Activated naive CD8-positive, alpha-beta T cell treated with anti-CD3 and anti-CD28 coated beads for 36 hours (primary cell): ENCODE measurements around the gene NELL2. TPM values are rescaled to one million over a fixed set of nuclear protein-coding genes. Genes with fewer than 3 reads are reported as not detected.

Experiments
- DNase-seq: peaks from one replicate; pipeline ENCODE4 v3.0.0; 2021
- H3K27ac Mint-ChIP-seq: one replicate; pipeline ENCODE4 v1.8.0; 2022; ENCODE audit warnings: mild to moderate bottlenecking, moderate library complexity, mixed read lengths
- H3K27me3 Mint-ChIP-seq: one replicate; pipeline ENCODE4 v1.8.0; 2022; ENCODE audit warnings: mild to moderate bottlenecking, mixed read lengths
- H3K36me3 Mint-ChIP-seq: one replicate; pipeline ENCODE4 v1.8.0; 2021; ENCODE audit warnings: mild to moderate bottlenecking, mixed read lengths
- H3K4me1 Mint-ChIP-seq: one replicate; pipeline ENCODE4 v1.8.0; 2021; ENCODE audit warnings: mixed read lengths
- H3K4me3 Mint-ChIP-seq: one replicate; pipeline ENCODE4 v1.8.0; 2022; ENCODE audit warnings: mild to moderate bottlenecking, moderate library complexity, mixed read lengths
- H3K9me3 Mint-ChIP-seq: one replicate; pipeline ENCODE4 v1.8.0; 2022; ENCODE audit warnings: mixed read lengths
- total RNA-seq, 2 experiments: library from RNA; stranded (reverse); gene quantifications; one replicate each; pipeline ENCODE4 v1.2.3, GENCODE V29; 2021

Gene NELL2
- total RNA-seq, 2 experiments from 2014 or later: 120 to 134 TPM

DNA sequence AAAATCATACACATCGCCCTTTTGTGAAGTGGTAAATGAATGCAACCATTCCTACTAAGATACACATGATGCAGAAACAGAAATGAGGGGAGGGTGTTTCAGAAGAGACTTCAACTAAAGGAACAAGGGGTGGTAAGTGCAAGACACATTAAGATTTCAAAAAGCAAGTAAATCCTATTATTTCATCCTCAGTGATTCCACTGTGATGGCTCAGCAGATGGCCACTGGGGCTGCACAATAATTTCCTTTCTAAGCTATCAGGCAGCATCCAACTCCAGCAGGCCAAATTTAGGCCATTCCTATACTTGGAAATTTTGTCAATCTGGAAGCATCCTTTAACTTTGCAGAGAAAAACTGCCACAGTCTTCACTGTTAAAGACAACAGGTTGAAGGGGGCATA is 272.4 kb downstream of the NELL2 start:
- peaks cover 16% of the 10 kb centered on the region for H3K4me1 Mint-ChIP-seq
- H3K27ac Mint-ChIP-seq: peak overlapping the region; percentile 30
- H3K4me3 Mint-ChIP-seq: no peak overlapping the region
- peaks cover 43% of the 10 kb centered on the region for H3K36me3 Mint-ChIP-seq
- H3K9me3 Mint-ChIP-seq: no peaks in the 10 kb centered on the region
- no peak for DNase-seq
- no peaks in the 10 kb centered on the region for H3K27me3 Mint-ChIP-seq

DNA sequence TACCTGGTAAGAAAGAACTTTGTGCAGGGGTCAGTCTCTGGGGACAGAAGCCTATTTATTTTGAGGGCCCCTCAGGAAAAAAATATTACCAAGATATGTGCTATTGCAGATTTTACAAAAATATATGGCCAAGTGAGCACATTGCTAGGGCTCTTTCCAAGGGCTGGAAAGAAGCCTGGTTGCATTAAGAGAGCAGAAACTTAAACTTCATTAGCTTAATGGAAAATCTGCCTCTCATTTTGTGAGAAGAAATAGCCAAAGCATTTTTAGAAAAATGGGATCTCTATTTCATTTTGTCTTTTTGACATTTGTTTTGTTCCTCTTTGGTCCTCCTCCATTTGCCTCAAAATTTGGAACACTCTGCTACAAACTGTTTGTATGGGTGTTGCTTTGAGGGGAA is 283.5 kb downstream of the NELL2 start:
- peaks cover 4% of the 10 kb centered on the region for H3K9me3 Mint-ChIP-seq
- H3K4me3 Mint-ChIP-seq: no peak overlapping the region
- H3K36me3 Mint-ChIP-seq: peaks cover 39% of the 10 kb centered on the region
- DNase-seq: no peak
- H3K4me1 Mint-ChIP-seq: peaks cover 16% of the 10 kb centered on the region
- peak overlapping the region; percentile 0 for H3K27ac Mint-ChIP-seq
- no peaks in the 10 kb centered on the region for H3K27me3 Mint-ChIP-seq

GRCh38 chr12:44589697-44590096 is 286.4 kb downstream of the NELL2 start:
- Mint-ChIP-seq H3K27ac (peak overlapping the region; percentile 11), H3K4me3 (no peak overlapping the region), H3K4me1 (peaks cover 14% of the 10 kb centered on the region), H3K9me3 (peaks cover 4% of the 10 kb centered on the region), H3K36me3 (peaks cover 44% of the 10 kb centered on the region), H3K27me3 (no peaks in the 10 kb centered on the region)
- no peak for DNase-seq

- H3K36me3 Mint-ChIP-seq: peaks cover 48% of the 10 kb centered on the region
- no peak overlapping the region for H3K4me3 Mint-ChIP-seq
- no peaks in the 10 kb centered on the region for H3K27me3 Mint-ChIP-seq
- peak overlapping the region; percentile 52 for H3K27ac Mint-ChIP-seq
- H3K9me3 Mint-ChIP-seq: peaks cover 4% of the 10 kb centered on the region
- no peak for DNase-seq
- H3K4me1 Mint-ChIP-seq: peaks cover 14% of the 10 kb centered on the region
These were observed 287.5 kb downstream of the NELL2 start for GRCh38 chr12:44588651-44589050.

GRCh38 chr12:44584625-44585024 is 291.5 kb downstream of the NELL2 start:
- Mint-ChIP-seq H3K4me3 (no peak overlapping the region), H3K27ac (no peak overlapping the region), H3K4me1 (peaks cover 25% of the 10 kb centered on the region), H3K27me3 (no peaks in the 10 kb centered on the region), H3K36me3 (peaks cover 41% of the 10 kb centered on the region), H3K9me3 (no peaks in the 10 kb centered on the region)
- no peak for DNase-seq

DNA sequence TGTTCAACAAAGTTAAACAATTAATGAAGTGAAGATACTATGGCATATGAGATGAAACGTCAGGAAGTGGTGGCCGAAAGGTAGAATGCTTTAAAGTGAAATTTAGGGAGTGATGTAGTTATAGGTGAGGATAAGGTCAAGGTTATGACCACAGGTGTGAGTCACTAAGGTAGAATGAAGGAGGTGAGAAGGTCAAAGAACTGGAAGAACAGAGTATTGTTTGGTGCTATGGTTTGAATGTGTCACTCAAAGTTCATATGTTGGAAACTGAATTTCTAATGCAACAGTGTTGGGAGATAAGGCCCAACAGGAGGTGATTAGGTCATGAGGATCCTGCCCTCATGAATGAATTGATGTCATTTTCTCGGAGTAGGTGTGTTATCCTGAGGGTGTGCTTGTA is 293.6 kb downstream of the NELL2 start:
- Mint-ChIP-seq H3K9me3 (peaks cover 5% of the 10 kb centered on the region), H3K27me3 (no peaks in the 10 kb centered on the region), H3K4me3 (no peak overlapping the region), H3K36me3 (peaks cover 55% of the 10 kb centered on the region), H3K27ac (peak overlapping the region; percentile 76), H3K4me1 (peaks cover 20% of the 10 kb centered on the region)
- DNase-seq: no peak

DNA sequence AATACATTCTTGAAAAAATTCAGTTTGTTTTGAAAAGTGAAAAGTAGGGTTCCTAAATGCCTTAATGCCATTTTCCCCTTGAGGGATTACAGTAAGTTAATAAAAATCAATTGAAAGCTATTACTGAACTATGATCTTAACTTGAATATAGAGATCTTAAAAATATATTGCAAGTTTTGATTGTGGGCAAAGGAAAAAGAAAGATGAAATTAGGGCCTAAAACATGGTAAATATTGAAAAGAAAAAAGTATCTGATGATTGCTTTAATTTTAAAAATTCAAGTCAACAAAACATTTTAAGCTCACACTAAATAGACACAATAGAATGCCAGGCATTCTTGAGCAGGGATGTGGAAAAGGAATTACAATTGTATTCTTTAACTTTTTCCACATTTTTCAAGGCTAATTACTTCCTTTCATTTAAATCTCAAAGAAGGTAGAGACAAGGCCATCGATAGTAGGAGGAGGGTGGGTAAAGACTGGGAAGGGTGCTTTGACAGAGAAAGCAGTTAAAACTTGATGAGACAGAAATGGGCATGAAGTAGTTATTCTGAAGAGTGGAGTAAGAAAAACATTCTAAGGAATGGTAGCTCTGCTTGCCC is 294.4 kb downstream of the NELL2 start:
- no peak for DNase-seq
- Mint-ChIP-seq H3K4me3 (no peak overlapping the region), H3K36me3 (peaks cover 51% of the 10 kb centered on the region), H3K9me3 (peaks cover 6% of the 10 kb centered on the region), H3K27me3 (no peaks in the 10 kb centered on the region), H3K4me1 (peaks cover 20% of the 10 kb centered on the region), H3K27ac (peak overlapping the region; percentile 4)

DNA sequence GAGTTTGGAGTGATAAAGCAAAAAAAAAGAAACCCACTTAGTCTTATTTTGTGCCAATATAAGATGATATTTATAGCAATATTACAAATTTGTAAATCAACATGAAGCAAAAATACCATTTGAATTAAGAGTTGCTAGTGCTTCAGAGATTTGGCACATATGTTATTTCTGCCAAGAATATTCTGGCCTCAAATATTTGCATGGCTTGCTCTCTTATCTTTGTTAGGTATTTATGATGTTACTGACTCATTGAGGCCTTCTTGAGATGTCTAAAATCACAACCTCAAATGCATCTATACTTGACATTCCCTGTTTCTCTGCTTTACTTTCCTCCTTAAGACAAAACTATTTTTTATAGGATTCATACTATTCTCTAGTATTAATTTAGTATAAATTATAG is 301.5 kb downstream of the NELL2 start:
- peaks cover 18% of the 10 kb centered on the region for H3K4me1 Mint-ChIP-seq
- H3K27me3 Mint-ChIP-seq: no peaks in the 10 kb centered on the region
- H3K27ac Mint-ChIP-seq: no peak overlapping the region
- DNase-seq: no peak
- H3K36me3 Mint-ChIP-seq: peaks cover 40% of the 10 kb centered on the region
- peaks cover 6% of the 10 kb centered on the region for H3K9me3 Mint-ChIP-seq
- H3K4me3 Mint-ChIP-seq: no peak overlapping the region

DNA sequence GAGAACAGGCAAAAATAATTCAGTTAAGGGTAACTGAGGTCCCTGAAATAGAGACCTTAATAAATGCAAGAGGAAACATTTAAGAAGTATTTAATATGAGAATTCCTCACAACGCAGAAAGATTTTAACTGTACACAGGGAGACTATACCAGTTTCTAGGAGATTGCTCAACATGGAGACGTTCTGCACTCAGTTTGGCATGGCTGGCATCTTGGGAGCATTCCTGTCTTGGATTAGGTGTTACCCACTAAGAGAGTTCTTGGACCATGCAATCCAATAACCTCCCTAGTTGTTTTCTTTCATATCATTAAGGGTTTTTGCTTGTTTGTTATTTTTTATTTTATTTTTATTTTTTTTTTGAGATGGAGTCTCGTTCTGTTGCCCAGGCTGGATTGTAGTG is 302.4 kb downstream of the NELL2 start:
- Mint-ChIP-seq H3K4me1 (peaks cover 20% of the 10 kb centered on the region), H3K27ac (no peak overlapping the region), H3K9me3 (peaks cover 6% of the 10 kb centered on the region), H3K27me3 (no peaks in the 10 kb centered on the region), H3K36me3 (peaks cover 33% of the 10 kb centered on the region), H3K4me3 (no peak overlapping the region)
- no peak for DNase-seq

DNA sequence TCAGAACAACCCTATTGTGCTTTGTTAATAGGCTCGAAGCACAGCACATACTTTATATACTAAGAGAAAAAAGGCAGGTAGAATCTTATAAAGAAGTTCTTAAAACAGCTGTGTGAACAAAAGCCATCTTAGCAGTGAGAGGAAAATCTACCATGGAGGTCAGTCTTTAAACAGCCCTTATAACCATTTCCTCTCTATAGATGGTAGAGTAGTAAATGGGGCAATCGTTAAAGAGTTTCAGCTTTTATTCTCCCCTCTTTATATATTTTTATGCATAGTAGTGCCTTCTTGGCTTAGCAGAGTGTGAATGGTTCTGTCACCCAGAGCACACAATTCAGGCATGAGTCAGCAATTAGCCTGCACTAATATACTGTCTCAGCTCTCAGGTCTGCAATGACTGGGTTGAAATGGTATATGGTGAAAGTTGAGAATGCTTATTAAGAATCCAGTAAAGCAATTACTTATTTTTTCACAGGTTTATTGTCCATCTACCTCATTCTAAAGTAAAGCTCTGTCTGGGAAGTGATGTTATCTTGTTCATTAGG is 305.0 kb downstream of the NELL2 start:
- DNase-seq: no peak
- no peak overlapping the region for H3K4me3 Mint-ChIP-seq
- H3K36me3 Mint-ChIP-seq: peaks cover 32% of the 10 kb centered on the region
- peaks cover 23% of the 10 kb centered on the region for H3K4me1 Mint-ChIP-seq
- H3K27ac Mint-ChIP-seq: no peak overlapping the region
- H3K27me3 Mint-ChIP-seq: no peaks in the 10 kb centered on the region
- no peaks in the 10 kb centered on the region for H3K9me3 Mint-ChIP-seq

DNA sequence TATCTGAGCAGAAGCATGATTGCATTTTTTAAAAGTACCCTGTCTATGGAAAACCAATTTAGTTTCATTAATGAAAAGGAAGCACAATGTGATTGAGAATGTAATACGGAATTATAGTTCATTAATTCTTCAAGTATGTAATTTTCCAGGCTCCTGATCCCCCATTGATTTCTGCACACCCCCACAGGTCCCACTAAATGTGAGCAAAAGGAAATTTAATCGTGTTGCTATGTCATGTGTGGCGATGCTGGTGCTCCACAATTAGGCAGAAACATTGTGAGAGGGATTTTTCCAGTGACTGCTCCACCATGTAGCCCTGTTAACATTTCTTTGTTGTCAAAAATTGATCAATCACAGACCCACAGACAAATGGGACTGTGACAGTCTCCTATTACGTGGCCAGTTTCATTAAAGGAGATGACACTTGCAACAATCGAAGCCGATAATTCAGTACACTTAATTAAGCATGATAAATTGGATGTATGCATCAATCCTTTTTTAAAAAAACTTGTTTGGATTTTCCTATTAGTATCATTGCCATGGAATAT is 306.0 kb downstream of the NELL2 start:
- peaks cover 37% of the 10 kb centered on the region for H3K36me3 Mint-ChIP-seq
- no peak overlapping the region for H3K27ac Mint-ChIP-seq
- H3K9me3 Mint-ChIP-seq: peaks cover 1% of the 10 kb centered on the region
- no peak for DNase-seq
- H3K4me3 Mint-ChIP-seq: no peak overlapping the region
- H3K4me1 Mint-ChIP-seq: peaks cover 27% of the 10 kb centered on the region
- H3K27me3 Mint-ChIP-seq: no peaks in the 10 kb centered on the region

GRCh38 chr12:44565163-44565562 is 311.0 kb downstream of the NELL2 start:
- H3K27me3 Mint-ChIP-seq: no peaks in the 10 kb centered on the region
- H3K4me1 Mint-ChIP-seq: peaks cover 25% of the 10 kb centered on the region

DNA sequence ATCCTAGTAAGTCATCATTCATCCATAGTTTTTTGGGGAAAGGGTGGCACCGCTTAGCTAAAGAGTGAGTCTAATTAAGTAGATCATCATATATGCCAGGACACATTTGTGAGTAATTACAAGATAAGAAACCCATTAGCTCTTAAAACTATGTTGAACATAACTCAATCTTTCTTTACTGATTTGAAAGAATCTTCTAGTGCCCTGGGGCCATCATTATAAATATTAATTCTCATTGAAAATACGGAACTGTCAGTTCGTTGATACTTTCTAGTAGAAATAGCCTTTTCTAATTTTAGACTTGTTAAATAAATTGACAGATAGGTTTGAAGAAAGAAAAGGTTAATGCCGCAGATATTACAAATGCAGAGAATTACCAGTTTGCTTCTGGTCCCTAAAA is 312.6 kb downstream of the NELL2 start:
- Mint-ChIP-seq H3K9me3 (peaks cover 13% of the 10 kb centered on the region), H3K36me3 (peaks cover 69% of the 10 kb centered on the region), H3K4me3 (no peak overlapping the region), H3K4me1 (peaks cover 22% of the 10 kb centered on the region), H3K27ac (no peak overlapping the region), H3K27me3 (no peaks in the 10 kb centered on the region)
- no peak for DNase-seq

More at GRCh38 chr12:44565163-44565562, 311.0 kb downstream of the NELL2 start:
- DNase-seq: no peak
- no peak overlapping the region for H3K4me3 Mint-ChIP-seq
- H3K27ac Mint-ChIP-seq: peak overlapping the region; percentile 2
- H3K36me3 Mint-ChIP-seq: peaks cover 59% of the 10 kb centered on the region
- peaks cover 9% of the 10 kb centered on the region for H3K9me3 Mint-ChIP-seq

DNA sequence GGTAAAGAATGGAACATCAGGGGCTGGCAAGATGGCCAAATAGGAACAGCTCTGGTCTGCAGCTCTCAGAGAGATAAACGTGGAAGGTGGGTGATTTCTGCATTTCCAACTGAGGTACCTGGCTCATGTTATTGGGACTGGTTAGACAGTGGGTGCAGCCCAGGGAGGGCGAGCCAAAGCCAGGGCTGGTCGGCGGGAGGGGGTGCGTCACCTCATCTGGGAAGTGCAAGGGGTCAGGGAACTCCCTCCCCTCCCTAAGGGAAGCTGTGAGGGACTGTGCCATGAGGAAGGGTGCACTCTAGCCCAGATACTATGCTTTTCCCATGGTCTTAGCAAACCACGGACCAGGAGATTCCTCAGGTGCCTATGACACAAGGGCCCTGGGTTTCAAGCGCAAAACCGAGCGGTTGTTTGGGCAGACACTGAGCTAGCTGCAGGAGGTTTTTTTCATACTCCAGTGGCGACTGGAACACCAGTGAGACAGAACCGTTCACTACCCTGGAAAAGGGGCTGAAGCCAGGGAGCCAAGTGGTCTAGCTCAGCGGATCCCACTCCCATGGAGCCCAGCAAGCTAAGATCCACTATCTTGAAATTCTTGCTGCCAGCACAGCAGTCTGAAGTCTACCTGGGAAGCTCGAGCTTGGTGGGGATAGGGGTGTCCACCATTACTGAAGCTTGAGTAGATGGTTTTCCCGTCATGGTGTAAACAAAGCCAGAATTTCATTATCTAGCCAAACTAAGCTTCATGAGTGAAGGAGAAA is 317.6 kb downstream of the NELL2 start:
- H3K27me3 Mint-ChIP-seq: no peaks in the 10 kb centered on the region
- H3K4me1 Mint-ChIP-seq: peaks cover 24% of the 10 kb centered on the region
- DNase-seq: no peak
- no peak overlapping the region for H3K4me3 Mint-ChIP-seq
- peaks cover 16% of the 10 kb centered on the region for H3K9me3 Mint-ChIP-seq
- peaks cover 86% of the 10 kb centered on the region for H3K36me3 Mint-ChIP-seq
- H3K27ac Mint-ChIP-seq: no peak overlapping the region

GRCh38 chr12:44555454-44555853 is 320.7 kb downstream of the NELL2 start:
- H3K36me3 Mint-ChIP-seq: peaks cover 73% of the 10 kb centered on the region
- H3K4me3 Mint-ChIP-seq: no peak overlapping the region
- no peak overlapping the region for H3K27ac Mint-ChIP-seq
- no peak for DNase-seq
- no peaks in the 10 kb centered on the region for H3K27me3 Mint-ChIP-seq
- peaks cover 13% of the 10 kb centered on the region for H3K9me3 Mint-ChIP-seq
- peaks cover 42% of the 10 kb centered on the region for H3K4me1 Mint-ChIP-seq
